WTC11 (cell line): Measurements from ENCODE around the gene DNAAF8. TPM values are rescaled to one million over a fixed set of nuclear protein-coding genes. Genes with fewer than 3 reads are reported as not detected.

ENCODE experiments used
- ATAC-seq: fragments of 200-7000 bp; cut with Tn5 transposase; 2 replicates; pipeline ENCODE4 v1.10.0; 2021; ENCODE audit warnings: mild to moderate bottlenecking, moderate library complexity
- CTCF ChIA-PET: fragments of 300-600 bp; sonication (Branson Sonifier 250); formaldehyde crosslinking; loops from one replicate; lab custom pipeline; 2021; ENCODE audit warnings: antibody characterized with exemption; lab: Charles Lee
- POLR2A ChIA-PET: fragments of 350-600 bp; sonication (Branson Sonifier 250); formaldehyde crosslinking; loops from one replicate; lab custom pipeline; 2021; ENCODE audit warnings: antibody characterized with exemption; lab: Charles Lee
- DNase-seq: peaks from one replicate; pipeline ENCODE4 v3.0.0; 2021; ENCODE audit warnings: low spot score
- H3K27ac Mint-ChIP-seq: 2 replicates; pipeline ENCODE4 v1.8.0; 2021; ENCODE audit warnings: mixed read lengths
- H3K27me3 Mint-ChIP-seq: 2 replicates; pipeline ENCODE4 v1.8.0; 2021; ENCODE audit warnings: low read depth, mild to moderate bottlenecking, moderate library complexity, mixed read lengths
- H3K36me3 Mint-ChIP-seq: 2 replicates; pipeline ENCODE4 v1.8.0; 2021; ENCODE audit warnings: mixed read lengths
- H3K4me1 Mint-ChIP-seq: 2 replicates; pipeline ENCODE4 v1.8.0; 2022; ENCODE audit warnings: mixed read lengths
- H3K4me3 Mint-ChIP-seq: 2 replicates; pipeline ENCODE4 v1.8.0; 2021; ENCODE audit warnings: mild to moderate bottlenecking, moderate library complexity, mixed read lengths
- H3K9me3 Mint-ChIP-seq: 2 replicates; pipeline ENCODE4 v1.8.0; 2021; ENCODE audit warnings: mixed read lengths
- CREB1 ChIP-seq: sonication (generic); formaldehyde crosslinking; IDR thresholded peaks from 2 replicates; pipeline ENCODE4 v1.8.0; 2023; ENCODE audit warnings: mild to moderate bottlenecking, missing genetic modification reagents
- EMX1 ChIP-seq: fragments of 250-450 bp; sonication (Bioruptor Pico); IDR thresholded peaks from 2 replicates; pipeline ENCODE4 v1.8.0; 2021; ENCODE audit warnings: mild to moderate bottlenecking
- ESRRA ChIP-seq: sonication (generic); formaldehyde crosslinking; IDR thresholded peaks from 2 replicates; pipeline ENCODE4 v1.8.1; 2022; ENCODE audit warnings: mild to moderate bottlenecking, missing genetic modification reagents, borderline replicate concordance
- NFATC4 ChIP-seq: fragments of 250-450 bp; sonication (Bioruptor Pico); IDR thresholded peaks from 2 replicates; pipeline ENCODE4 v1.9.0; 2021; ENCODE audit warnings: mild to moderate bottlenecking
- OVOL2 ChIP-seq: fragments of 250-450 bp; sonication (Bioruptor Pico); IDR thresholded peaks from 2 replicates; pipeline ENCODE4 v1.9.0; 2021; ENCODE audit warnings: mild to moderate bottlenecking, borderline replicate concordance
- ZBTB21 ChIP-seq: sonication (generic); formaldehyde crosslinking; IDR thresholded peaks from 2 replicates; pipeline ENCODE4 v1.8.1; 2023; ENCODE audit warnings: mild to moderate bottlenecking, missing genetic modification reagents, borderline replicate concordance
- ZNF138 ChIP-seq: sonication (generic); formaldehyde crosslinking; conservative IDR thresholded peaks from 2 replicates; pipeline ENCODE4 v1.8.1; 2022; ENCODE audit warnings: mild to moderate bottlenecking, moderate library complexity, missing genetic modification reagents
- total RNA-seq: library from RNA; stranded (reverse); gene quantifications from 3 replicates; pipeline ENCODE4 v1.2.3, GENCODE V29; 2021
- TF ChIP-seq, protein P1 (sequence below): sonication (generic); formaldehyde crosslinking; IDR thresholded peaks from 2 replicates; pipeline ENCODE4 v1.8.0; 2022; ENCODE audit warnings: missing genetic modification reagents
- TF ChIP-seq, protein P2 (sequence below): sonication (generic); formaldehyde crosslinking; IDR thresholded peaks from 2 replicates; pipeline ENCODE4 v1.8.1; 2023; ENCODE audit warnings: mild to moderate bottlenecking, moderate library complexity, missing genetic modification reagents
- TF ChIP-seq, protein P3 (sequence below): sonication (generic); formaldehyde crosslinking; IDR thresholded peaks from 2 replicates; pipeline ENCODE4 v1.8.1; 2023; ENCODE audit warnings: mild to moderate bottlenecking, missing genetic modification reagents, borderline replicate concordance
- TF ChIP-seq, protein P4 (sequence below): sonication (generic); formaldehyde crosslinking; IDR thresholded peaks from 2 replicates; pipeline ENCODE4 v1.8.0; 2023; ENCODE audit warnings: mild to moderate bottlenecking, missing genetic modification reagents
- TF ChIP-seq, protein P5 (sequence below): sonication (generic); formaldehyde crosslinking; IDR thresholded peaks from 2 replicates; pipeline ENCODE4 v1.8.0; 2023; ENCODE audit warnings: missing genetic modification reagents, mild to moderate bottlenecking, borderline replicate concordance

DNAAF8 gene
- total RNA-seq, 1 experiment from 2014 or later = 0.09 TPM

DNA sequence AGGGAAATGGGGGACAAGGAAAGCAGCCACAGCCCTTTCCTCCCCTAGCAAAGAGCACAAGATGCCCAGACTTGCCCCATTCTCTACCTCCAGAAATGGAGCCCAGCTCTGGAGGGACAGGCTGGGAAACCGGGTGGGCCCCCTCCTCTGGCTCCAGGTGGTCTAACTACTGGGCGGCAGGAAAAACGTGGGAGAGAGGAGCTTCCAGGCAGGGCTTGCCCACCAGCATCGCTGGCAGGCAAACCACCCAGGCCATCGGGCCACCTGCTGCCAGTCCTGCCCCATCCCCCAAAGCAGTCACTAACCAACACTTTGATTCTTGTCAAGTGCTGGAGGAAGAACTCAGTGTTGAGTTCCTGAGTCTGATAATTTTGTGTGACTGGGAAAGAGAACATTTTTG, 15.9 kb upstream of the DNAAF8 start:
- Mint-ChIP-seq H3K4me1 (peaks cover 33% of the 10 kb centered on the region), H3K27ac (peak overlapping the region; percentile 96), H3K27me3 (no peaks in the 10 kb centered on the region), H3K4me3 (no peak overlapping the region), H3K36me3 (peaks cover 21% of the 10 kb centered on the region), H3K9me3 (no peaks in the 10 kb centered on the region)
- ATAC-seq (no peak; the same call in 1 of the 2 replicates), DNase-seq (no peak)
- CTCF ChIA-PET = interaction anchor here (0.5 to 1.4 kb wide), 5 partner anchors 16 to 170 kb away, joined by 3 to 10 read pairs (median 4); partner anchors contain the start of genes ANKS3, DNAAF8 and MGRN1
- POLR2A ChIA-PET = interaction anchor here (1.2 kb wide), 1 partner anchor 9 kb away, joined by 3 read pairs; no protein-coding TSS in a partner anchor
- no peak for TF ChIP-seq ESRRA (CRISPR knock-in tag)
- TF ChIP-seq CREB1 (CRISPR knock-in tag) = no peak
- TF ChIP-seq ZNF138 (CRISPR knock-in tag) = no peak
- TF ChIP-seq, protein P1, sequence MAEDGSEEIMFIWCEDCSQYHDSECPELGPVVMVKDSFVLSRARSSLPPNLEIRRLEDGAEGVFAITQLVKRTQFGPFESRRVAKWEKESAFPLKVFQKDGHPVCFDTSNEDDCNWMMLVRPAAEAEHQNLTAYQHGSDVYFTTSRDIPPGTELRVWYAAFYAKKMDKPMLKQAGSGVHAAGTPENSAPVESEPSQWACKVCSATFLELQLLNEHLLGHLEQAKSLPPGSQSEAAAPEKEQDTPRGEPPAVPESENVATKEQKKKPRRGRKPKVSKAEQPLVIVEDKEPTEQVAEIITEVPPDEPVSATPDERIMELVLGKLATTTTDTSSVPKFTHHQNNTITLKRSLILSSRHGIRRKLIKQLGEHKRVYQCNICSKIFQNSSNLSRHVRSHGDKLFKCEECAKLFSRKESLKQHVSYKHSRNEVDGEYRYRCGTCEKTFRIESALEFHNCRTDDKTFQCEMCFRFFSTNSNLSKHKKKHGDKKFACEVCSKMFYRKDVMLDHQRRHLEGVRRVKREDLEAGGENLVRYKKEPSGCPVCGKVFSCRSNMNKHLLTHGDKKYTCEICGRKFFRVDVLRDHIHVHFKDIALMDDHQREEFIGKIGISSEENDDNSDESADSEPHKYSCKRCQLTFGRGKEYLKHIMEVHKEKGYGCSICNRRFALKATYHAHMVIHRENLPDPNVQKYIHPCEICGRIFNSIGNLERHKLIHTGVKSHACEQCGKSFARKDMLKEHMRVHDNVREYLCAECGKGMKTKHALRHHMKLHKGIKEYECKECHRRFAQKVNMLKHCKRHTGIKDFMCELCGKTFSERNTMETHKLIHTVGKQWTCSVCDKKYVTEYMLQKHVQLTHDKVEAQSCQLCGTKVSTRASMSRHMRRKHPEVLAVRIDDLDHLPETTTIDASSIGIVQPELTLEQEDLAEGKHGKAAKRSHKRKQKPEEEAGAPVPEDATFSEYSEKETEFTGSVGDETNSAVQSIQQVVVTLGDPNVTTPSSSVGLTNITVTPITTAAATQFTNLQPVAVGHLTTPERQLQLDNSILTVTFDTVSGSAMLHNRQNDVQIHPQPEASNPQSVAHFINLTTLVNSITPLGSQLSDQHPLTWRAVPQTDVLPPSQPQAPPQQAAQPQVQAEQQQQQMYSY (CRISPR knock-in tag) = peak; percentile 60
- TF ChIP-seq OVOL2 (CRISPR knock-in tag) = no peak

DNA sequence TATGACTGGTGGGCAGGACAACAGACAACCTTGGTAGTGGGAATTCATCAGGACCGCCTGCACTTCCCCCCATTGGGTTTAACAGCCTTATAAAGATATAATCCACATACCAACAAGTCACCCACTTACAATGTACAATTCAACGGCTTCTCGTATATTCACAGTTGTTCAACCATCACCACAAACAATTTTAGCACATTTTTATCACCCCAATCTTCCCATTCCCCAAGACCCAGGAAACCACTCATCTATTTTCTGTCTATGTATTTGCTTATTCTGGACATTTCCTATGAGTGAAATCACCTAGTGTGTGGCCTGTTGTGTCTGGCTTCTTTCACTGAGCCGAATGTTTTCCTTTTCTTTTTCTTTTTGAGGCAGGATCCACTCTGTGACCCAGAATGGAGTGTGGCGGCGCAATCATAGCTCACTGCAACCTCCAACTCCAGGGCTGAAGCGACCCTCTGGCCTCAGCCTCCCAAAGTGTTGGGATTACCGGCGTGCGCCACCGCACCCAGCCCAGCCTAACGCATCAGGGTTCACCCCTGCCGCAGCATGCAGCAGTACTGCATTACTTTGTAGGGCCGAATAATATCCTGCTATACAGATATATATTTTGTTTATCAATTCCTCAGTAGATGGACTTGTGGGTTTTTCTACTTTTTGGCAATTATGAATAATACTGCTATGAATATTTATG, 11.1 kb upstream of the DNAAF8 start:
- CTCF ChIA-PET = no interaction called here
- TF ChIP-seq EMX1 (CRISPR knock-in tag) (no peak), ZBTB21 (CRISPR knock-in tag) (no peak), NFATC4 (CRISPR knock-in tag) (no peak)
- TF ChIP-seq, protein P2, sequence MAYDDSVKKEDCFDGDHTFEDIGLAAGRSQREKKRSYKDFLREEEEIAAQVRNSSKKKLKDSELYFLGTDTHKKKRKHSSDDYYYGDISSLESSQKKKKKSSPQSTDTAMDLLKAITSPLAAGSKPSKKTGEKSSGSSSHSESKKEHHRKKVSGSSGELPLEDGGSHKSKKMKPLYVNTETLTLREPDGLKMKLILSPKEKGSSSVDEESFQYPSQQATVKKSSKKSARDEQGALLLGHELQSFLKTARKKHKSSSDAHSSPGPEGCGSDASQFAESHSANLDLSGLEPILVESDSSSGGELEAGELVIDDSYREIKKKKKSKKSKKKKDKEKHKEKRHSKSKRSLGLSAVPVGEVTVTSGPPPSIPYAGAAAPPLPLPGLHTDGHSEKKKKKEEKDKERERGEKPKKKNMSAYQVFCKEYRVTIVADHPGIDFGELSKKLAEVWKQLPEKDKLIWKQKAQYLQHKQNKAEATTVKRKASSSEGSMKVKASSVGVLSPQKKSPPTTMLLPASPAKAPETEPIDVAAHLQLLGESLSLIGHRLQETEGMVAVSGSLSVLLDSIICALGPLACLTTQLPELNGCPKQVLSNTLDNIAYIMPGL (CRISPR knock-in tag) = no peak
- TF ChIP-seq, protein P3, sequence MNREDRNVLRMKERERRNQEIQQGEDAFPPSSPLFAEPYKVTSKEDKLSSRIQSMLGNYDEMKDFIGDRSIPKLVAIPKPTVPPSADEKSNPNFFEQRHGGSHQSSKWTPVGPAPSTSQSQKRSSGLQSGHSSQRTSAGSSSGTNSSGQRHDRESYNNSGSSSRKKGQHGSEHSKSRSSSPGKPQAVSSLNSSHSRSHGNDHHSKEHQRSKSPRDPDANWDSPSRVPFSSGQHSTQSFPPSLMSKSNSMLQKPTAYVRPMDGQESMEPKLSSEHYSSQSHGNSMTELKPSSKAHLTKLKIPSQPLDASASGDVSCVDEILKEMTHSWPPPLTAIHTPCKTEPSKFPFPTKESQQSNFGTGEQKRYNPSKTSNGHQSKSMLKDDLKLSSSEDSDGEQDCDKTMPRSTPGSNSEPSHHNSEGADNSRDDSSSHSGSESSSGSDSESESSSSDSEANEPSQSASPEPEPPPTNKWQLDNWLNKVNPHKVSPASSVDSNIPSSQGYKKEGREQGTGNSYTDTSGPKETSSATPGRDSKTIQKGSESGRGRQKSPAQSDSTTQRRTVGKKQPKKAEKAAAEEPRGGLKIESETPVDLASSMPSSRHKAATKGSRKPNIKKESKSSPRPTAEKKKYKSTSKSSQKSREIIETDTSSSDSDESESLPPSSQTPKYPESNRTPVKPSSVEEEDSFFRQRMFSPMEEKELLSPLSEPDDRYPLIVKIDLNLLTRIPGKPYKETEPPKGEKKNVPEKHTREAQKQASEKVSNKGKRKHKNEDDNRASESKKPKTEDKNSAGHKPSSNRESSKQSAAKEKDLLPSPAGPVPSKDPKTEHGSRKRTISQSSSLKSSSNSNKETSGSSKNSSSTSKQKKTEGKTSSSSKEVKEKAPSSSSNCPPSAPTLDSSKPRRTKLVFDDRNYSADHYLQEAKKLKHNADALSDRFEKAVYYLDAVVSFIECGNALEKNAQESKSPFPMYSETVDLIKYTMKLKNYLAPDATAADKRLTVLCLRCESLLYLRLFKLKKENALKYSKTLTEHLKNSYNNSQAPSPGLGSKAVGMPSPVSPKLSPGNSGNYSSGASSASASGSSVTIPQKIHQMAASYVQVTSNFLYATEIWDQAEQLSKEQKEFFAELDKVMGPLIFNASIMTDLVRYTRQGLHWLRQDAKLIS (CRISPR knock-in tag) = no peak
- TF ChIP-seq, protein P4, sequence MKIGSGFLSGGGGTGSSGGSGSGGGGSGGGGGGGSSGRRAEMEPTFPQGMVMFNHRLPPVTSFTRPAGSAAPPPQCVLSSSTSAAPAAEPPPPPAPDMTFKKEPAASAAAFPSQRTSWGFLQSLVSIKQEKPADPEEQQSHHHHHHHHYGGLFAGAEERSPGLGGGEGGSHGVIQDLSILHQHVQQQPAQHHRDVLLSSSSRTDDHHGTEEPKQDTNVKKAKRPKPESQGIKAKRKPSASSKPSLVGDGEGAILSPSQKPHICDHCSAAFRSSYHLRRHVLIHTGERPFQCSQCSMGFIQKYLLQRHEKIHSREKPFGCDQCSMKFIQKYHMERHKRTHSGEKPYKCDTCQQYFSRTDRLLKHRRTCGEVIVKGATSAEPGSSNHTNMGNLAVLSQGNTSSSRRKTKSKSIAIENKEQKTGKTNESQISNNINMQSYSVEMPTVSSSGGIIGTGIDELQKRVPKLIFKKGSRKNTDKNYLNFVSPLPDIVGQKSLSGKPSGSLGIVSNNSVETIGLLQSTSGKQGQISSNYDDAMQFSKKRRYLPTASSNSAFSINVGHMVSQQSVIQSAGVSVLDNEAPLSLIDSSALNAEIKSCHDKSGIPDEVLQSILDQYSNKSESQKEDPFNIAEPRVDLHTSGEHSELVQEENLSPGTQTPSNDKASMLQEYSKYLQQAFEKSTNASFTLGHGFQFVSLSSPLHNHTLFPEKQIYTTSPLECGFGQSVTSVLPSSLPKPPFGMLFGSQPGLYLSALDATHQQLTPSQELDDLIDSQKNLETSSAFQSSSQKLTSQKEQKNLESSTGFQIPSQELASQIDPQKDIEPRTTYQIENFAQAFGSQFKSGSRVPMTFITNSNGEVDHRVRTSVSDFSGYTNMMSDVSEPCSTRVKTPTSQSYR (CRISPR knock-in tag) = no peak
- TF ChIP-seq, protein P5, sequence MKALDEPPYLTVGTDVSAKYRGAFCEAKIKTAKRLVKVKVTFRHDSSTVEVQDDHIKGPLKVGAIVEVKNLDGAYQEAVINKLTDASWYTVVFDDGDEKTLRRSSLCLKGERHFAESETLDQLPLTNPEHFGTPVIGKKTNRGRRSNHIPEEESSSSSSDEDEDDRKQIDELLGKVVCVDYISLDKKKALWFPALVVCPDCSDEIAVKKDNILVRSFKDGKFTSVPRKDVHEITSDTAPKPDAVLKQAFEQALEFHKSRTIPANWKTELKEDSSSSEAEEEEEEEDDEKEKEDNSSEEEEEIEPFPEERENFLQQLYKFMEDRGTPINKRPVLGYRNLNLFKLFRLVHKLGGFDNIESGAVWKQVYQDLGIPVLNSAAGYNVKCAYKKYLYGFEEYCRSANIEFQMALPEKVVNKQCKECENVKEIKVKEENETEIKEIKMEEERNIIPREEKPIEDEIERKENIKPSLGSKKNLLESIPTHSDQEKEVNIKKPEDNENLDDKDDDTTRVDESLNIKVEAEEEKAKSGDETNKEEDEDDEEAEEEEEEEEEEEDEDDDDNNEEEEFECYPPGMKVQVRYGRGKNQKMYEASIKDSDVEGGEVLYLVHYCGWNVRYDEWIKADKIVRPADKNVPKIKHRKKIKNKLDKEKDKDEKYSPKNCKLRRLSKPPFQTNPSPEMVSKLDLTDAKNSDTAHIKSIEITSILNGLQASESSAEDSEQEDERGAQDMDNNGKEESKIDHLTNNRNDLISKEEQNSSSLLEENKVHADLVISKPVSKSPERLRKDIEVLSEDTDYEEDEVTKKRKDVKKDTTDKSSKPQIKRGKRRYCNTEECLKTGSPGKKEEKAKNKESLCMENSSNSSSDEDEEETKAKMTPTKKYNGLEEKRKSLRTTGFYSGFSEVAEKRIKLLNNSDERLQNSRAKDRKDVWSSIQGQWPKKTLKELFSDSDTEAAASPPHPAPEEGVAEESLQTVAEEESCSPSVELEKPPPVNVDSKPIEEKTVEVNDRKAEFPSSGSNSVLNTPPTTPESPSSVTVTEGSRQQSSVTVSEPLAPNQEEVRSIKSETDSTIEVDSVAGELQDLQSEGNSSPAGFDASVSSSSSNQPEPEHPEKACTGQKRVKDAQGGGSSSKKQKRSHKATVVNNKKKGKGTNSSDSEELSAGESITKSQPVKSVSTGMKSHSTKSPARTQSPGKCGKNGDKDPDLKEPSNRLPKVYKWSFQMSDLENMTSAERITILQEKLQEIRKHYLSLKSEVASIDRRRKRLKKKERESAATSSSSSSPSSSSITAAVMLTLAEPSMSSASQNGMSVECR (CRISPR knock-in tag) = no peak
- peaks cover 34% of the 10 kb centered on the region for H3K36me3 Mint-ChIP-seq
- no peak overlapping the region for H3K4me3 Mint-ChIP-seq
- POLR2A ChIA-PET = interaction anchor here (1.2 kb wide), 1 partner anchor 11 kb away, joined by 6 read pairs; the partner anchor contains the start of genes ANKS3 and DNAAF8
- no peaks in the 10 kb centered on the region for H3K9me3 Mint-ChIP-seq
- DNase-seq (no peak), ATAC-seq (no peak)
- H3K27ac Mint-ChIP-seq = no peak overlapping the region
- H3K27me3 Mint-ChIP-seq = no peaks in the 10 kb centered on the region
- H3K4me1 Mint-ChIP-seq = peaks cover 13% of the 10 kb centered on the region
